A549 (cell line): ENCODE measurements around the gene AUTS2.

Source experiments
- POLR2A ChIP-seq: IDR thresholded peaks from 2 replicates; pipeline ENCODE4 v1.6.1; 2012; ENCODE audit warnings: mild to moderate bottlenecking, low read length
- RAD21 ChIP-seq, 2 experiments: fragments of >200 bp in 1 of 2; sonication (Bioruptor Twin) in 1 of 2; formaldehyde crosslinking in 1 of 2; IDR thresholded peaks in 1 of 2; conservative IDR thresholded peaks in 1 of 2; 2 replicates in 1 of 2; 3 replicates in 1 of 2; pipeline ENCODE4 v1.6.1; 2012 to 2018; ENCODE audit warnings: inconsistent platforms in 1 of 2

- TF ChIP-seq POLR2A (no peak), RAD21 (conservative IDR thresholded peaks at IDR 0.05 in 1 of 2, IDR thresholded peaks at IDR 0.05 in 1 of 2) (no peak)
Observed at GRCh38 chr7:70392877-70393435, 794.7 kb downstream of the AUTS2 start.
